ENCODE data around the gene GLT1D1. TPM values are rescaled to one million over a fixed set of nuclear protein-coding genes. Genes with fewer than 3 reads are reported as not detected.

GLT1D1 gene
- total and polyA plus RNA-seq, 2 donors (not counting 1 experiment from before 2014, with no cell fraction given): under 0.01 TPM; not detected in 1

- H3K9ac ChIP-seq (ENCODE audit: insufficient read depth, low read length): peak overlapping the region; percentile 86
- H3K79me2 ChIP-seq (ENCODE audit: control insufficient read depth, insufficient read depth, low read length): peaks cover 45% of the 10 kb centered on the region
- no peaks in the 10 kb centered on the region for H3K27me3 ChIP-seq (ENCODE audit: control insufficient read depth, insufficient read depth, low read length)
- DNase-seq (ENCODE audit: low read depth in 2 of 2): no peak
- H3K4me2 ChIP-seq (ENCODE audit: extremely low read depth, insufficient read depth, low read length): peak overlapping the region; percentile 93
- peaks cover 4% of the 10 kb centered on the region for H3K4me1 ChIP-seq (ENCODE audit: control insufficient read depth, extremely low read depth, insufficient read depth, low read length)
- H3K36me3 ChIP-seq (ENCODE audit: control insufficient read depth, insufficient read depth, low read length): no peaks in the 10 kb centered on the region
- no peaks in the 10 kb centered on the region for H4K20me1 ChIP-seq (ENCODE audit: control insufficient read depth, extremely low read depth, insufficient read depth, low read length)
- no peaks in the 10 kb centered on the region for H3K9me3 ChIP-seq (ENCODE audit: control insufficient read depth, insufficient read depth, low read depth, low read length)
- H2AFZ ChIP-seq (ENCODE audit: low read length): peak overlapping the region; percentile 85
- H3K4me3 ChIP-seq (replicated peaks in 1 of 4; ENCODE audit: control extremely low read depth in 1 of 4, insufficient read depth in 1 of 4, low read depth in 3 of 4, low read length in 4 of 4): peak overlapping the region; percentile 59 to 81 (median 75)
- no peak for TF ChIP-seq CTCF (conservative IDR thresholded peaks at IDR 0.05 in 1 of 2, IDR thresholded peaks at IDR 0.05 in 1 of 2; ENCODE audit: low read depth in 1 of 2, low read length in 2 of 2)
- no peak for TF ChIP-seq EZH2 (IDR thresholded peaks at IDR 0.05; ENCODE audit: low read length, missing control alignments)
- H3K27ac ChIP-seq (ENCODE audit: insufficient read depth, low read length): peak overlapping the region; percentile 73
Measured at GRCh38 chr12:128823216-128823915, 29.9 kb upstream of the GLT1D1 start.

- peak; percentile 13 to 28 for TF ChIP-seq CTCF (conservative IDR thresholded peaks at IDR 0.05 in 1 of 2, IDR thresholded peaks at IDR 0.05 in 1 of 2; ENCODE audit: low read depth in 1 of 2, low read length in 2 of 2)
- no peak for TF ChIP-seq EZH2 (IDR thresholded peaks at IDR 0.05; ENCODE audit: low read length, missing control alignments)
- H3K27ac ChIP-seq (ENCODE audit: insufficient read depth, low read length): peak within 1 kb of the TSS; percentile 83
- peak within 1 kb of the TSS; percentile 79 to 94 (median 86) for H3K4me3 ChIP-seq (replicated peaks in 1 of 4; ENCODE audit: control extremely low read depth in 1 of 4, insufficient read depth in 1 of 4, low read depth in 3 of 4, low read length in 4 of 4)
- H3K4me1 ChIP-seq (ENCODE audit: control insufficient read depth, extremely low read depth, insufficient read depth, low read length): peaks cover 3% of the 10 kb centered on the region
- H3K9ac ChIP-seq (ENCODE audit: insufficient read depth, low read length): peak within 1 kb of the TSS; percentile 86
- H3K4me2 ChIP-seq (ENCODE audit: extremely low read depth, insufficient read depth, low read length): peak within 1 kb of the TSS; percentile 93
- no peaks in the 10 kb centered on the region for H4K20me1 ChIP-seq (ENCODE audit: control insufficient read depth, extremely low read depth, insufficient read depth, low read length)
- H2AFZ ChIP-seq (ENCODE audit: low read length): peak within 1 kb of the TSS; percentile 98
- peaks cover 41% of the 10 kb centered on the region for H3K79me2 ChIP-seq (ENCODE audit: control insufficient read depth, insufficient read depth, low read length)
- no peaks in the 10 kb centered on the region for H3K36me3 ChIP-seq (ENCODE audit: control insufficient read depth, insufficient read depth, low read length)
- peak; percentile 89 to 90 for DNase-seq (ENCODE audit: low read depth in 2 of 2)
- H3K9me3 ChIP-seq (ENCODE audit: control insufficient read depth, insufficient read depth, low read depth, low read length): no peaks in the 10 kb centered on the region
- H3K27me3 ChIP-seq (ENCODE audit: control insufficient read depth, insufficient read depth, low read length): no peaks in the 10 kb centered on the region
Measured at GRCh38 chr12:128823916-128824839, 29.1 kb upstream of the GLT1D1 start, which contains the start of gene SLC15A4. SLC15A4 (minus strand) TSS chr12:128823958; CDS start chr12:128823943, 15 bp downstream.

- Histone ChIP-seq H3K4me1 (ENCODE audit: control insufficient read depth, extremely low read depth, insufficient read depth, low read length) (peaks cover 3% of the 10 kb centered on the region), H3K4me3 (replicated peaks in 1 of 4; ENCODE audit: control extremely low read depth in 1 of 4, insufficient read depth in 1 of 4, low read depth in 3 of 4, low read length in 4 of 4) (no peak overlapping the region), H3K36me3 (ENCODE audit: control insufficient read depth, insufficient read depth, low read length) (no peaks in the 10 kb centered on the region), H3K9me3 (ENCODE audit: control insufficient read depth, insufficient read depth, low read depth, low read length) (no peaks in the 10 kb centered on the region), H3K79me2 (ENCODE audit: control insufficient read depth, insufficient read depth, low read length) (peaks cover 24% of the 10 kb centered on the region), H3K4me2 (ENCODE audit: extremely low read depth, insufficient read depth, low read length) (no peak overlapping the region), H4K20me1 (ENCODE audit: control insufficient read depth, extremely low read depth, insufficient read depth, low read length) (no peaks in the 10 kb centered on the region), H3K27me3 (ENCODE audit: control insufficient read depth, insufficient read depth, low read length) (no peaks in the 10 kb centered on the region), H3K27ac (ENCODE audit: insufficient read depth, low read length) (no peak overlapping the region), H3K9ac (ENCODE audit: insufficient read depth, low read length) (no peak overlapping the region), H2AFZ (ENCODE audit: low read length) (no peak overlapping the region)
- TF ChIP-seq CTCF (conservative IDR thresholded peaks at IDR 0.05 in 1 of 2, IDR thresholded peaks at IDR 0.05 in 1 of 2; ENCODE audit: low read depth in 1 of 2, low read length in 2 of 2) (no peak), EZH2 (IDR thresholded peaks at IDR 0.05; ENCODE audit: low read length, missing control alignments) (no peak)
- DNase-seq (ENCODE audit: low read depth in 2 of 2): no peak
Measured at GRCh38 chr12:128825835-128826234, 27.4 kb upstream of the GLT1D1 start.

All from fibroblast of lung (primary cell).